Fibroblast of lung (primary cell): ENCODE measurements around the gene NEGR1. TPM values are rescaled to one million over a fixed set of nuclear protein-coding genes. Genes with fewer than 3 reads are reported as not detected.

Source experiments
- DNase-seq, 2 donors: peaks; one replicate each; pipeline versions ENCODE4 v3.0.0 to v3.0.0-alpha.2; 2010; ENCODE audit warnings: low read depth in 2 of 2
- H2AFZ ChIP-seq: 2 replicates; pipeline ENCODE4 v1.5.1; 2012; ENCODE audit warnings: low read length, control low read depth, inconsistent platforms
- H3K27ac ChIP-seq: 2 replicates; pipeline ENCODE4 v1.5.1; 2011; ENCODE audit warnings: low read length, control low read depth; ENCODE audit not compliant: insufficient read depth
- H3K27me3 ChIP-seq: 2 replicates; pipeline ENCODE4 v1.5.1; 2011; ENCODE audit warnings: mild to moderate bottlenecking, low read length; ENCODE audit not compliant: control insufficient read depth, insufficient read depth
- H3K36me3 ChIP-seq: 2 replicates; pipeline ENCODE4 v1.5.1; 2011; ENCODE audit warnings: low read length; ENCODE audit not compliant: control insufficient read depth, insufficient read depth
- H3K4me1 ChIP-seq: 2 replicates; pipeline ENCODE4 v1.5.1; 2011; ENCODE audit warnings: low read length; ENCODE audit not compliant: control insufficient read depth, insufficient read depth; ENCODE audit errors: extremely low read depth
- H3K4me2 ChIP-seq: 2 replicates; pipeline ENCODE4 v1.5.1; 2011; ENCODE audit warnings: low read length, control low read depth; ENCODE audit not compliant: insufficient read depth; ENCODE audit errors: extremely low read depth
- H3K4me3 ChIP-seq, 4 experiments: fragments of 200-600 bp in 1 of 4; sonication (generic) in 1 of 4; replicated peaks in 1 of 4; 2 replicates each; pipeline ENCODE4 v1.5.1; 2011 to 2016; ENCODE audit warnings: low read length in 4 of 4, low read depth in 3 of 4, mild to moderate bottlenecking in 3 of 4, control low read depth in 2 of 4, inconsistent platforms in 1 of 4, mixed read lengths in 1 of 4; ENCODE audit not compliant: insufficient read depth in 1 of 4; ENCODE audit errors: control extremely low read depth in 1 of 4
- H3K79me2 ChIP-seq: 2 replicates; pipeline ENCODE4 v1.5.1; 2012; ENCODE audit warnings: mild to moderate bottlenecking, low read length, inconsistent platforms; ENCODE audit not compliant: control insufficient read depth, insufficient read depth
- H3K9ac ChIP-seq: 2 replicates; pipeline ENCODE4 v1.5.1; 2011; ENCODE audit warnings: mild to moderate bottlenecking, low read length, control low read depth; ENCODE audit not compliant: insufficient read depth
- H3K9me3 ChIP-seq: 2 replicates; pipeline ENCODE4 v1.5.1; 2012; ENCODE audit warnings: low read depth, low read length; ENCODE audit not compliant: control insufficient read depth, insufficient read depth
- H4K20me1 ChIP-seq: 2 replicates; pipeline ENCODE4 v1.5.1; 2011; ENCODE audit warnings: low read length; ENCODE audit not compliant: control insufficient read depth, insufficient read depth; ENCODE audit errors: extremely low read depth
- CTCF ChIP-seq, 2 donors: IDR thresholded peaks in 1 of 2; conservative IDR thresholded peaks in 1 of 2; 1 replicate in 1 of 2; 2 replicates in 1 of 2; pipeline ENCODE4 v1.5.1; 2011 to 2012; ENCODE audit warnings: low read length in 2 of 2, control low read depth in 1 of 2, inconsistent platforms in 1 of 2, low read depth in 1 of 2, mild to moderate bottlenecking in 1 of 2
- EZH2 ChIP-seq: IDR thresholded peaks from 2 replicates; pipeline ENCODE4 v1.5.1; 2012; ENCODE audit warnings: low read length, control low read depth, mild to moderate bottlenecking; ENCODE audit errors: missing control alignments
- polyA plus RNA-seq, 2 donors: library from polyadenylated mRNA; depleted of rRNA in 1 of 2; stranded (reverse) in 1 of 2; unstranded in 1 of 2; fragments of >200 nt; gene quantifications; 2 replicates each; pipeline ENCODE4 v1.2.1, GENCODE V29; 2011 to 2012; ENCODE audit warnings: missing spikeins in 1 of 2
- total RNA-seq: library from RNA; depleted of rRNA; stranded (reverse); fragments of >200 nt; gene quantifications from 2 replicates; pipeline ENCODE4 v1.2.1, GENCODE V29; 2014

Gene NEGR1
- total and polyA plus RNA-seq, 2 donors (not counting 1 experiment from before 2014, with no cell fraction given): 3.1 to 9.4 TPM

- Histone ChIP-seq H3K4me2 (no peak overlapping the region), H3K4me3 (no peak overlapping the region), H3K79me2 (no peaks in the 10 kb centered on the region), H3K9ac (no peak overlapping the region), H3K9me3 (no peaks in the 10 kb centered on the region), H4K20me1 (no peaks in the 10 kb centered on the region), H3K27me3 (no peaks in the 10 kb centered on the region), H3K27ac (no peak overlapping the region), H2AFZ (no peak overlapping the region), H3K36me3 (no peaks in the 10 kb centered on the region), H3K4me1 (no peaks in the 10 kb centered on the region)
- no peak for DNase-seq
- TF ChIP-seq EZH2: no peak
- TF ChIP-seq CTCF (conservative IDR thresholded peaks at IDR 0.05 in 1 of 2, IDR thresholded peaks at IDR 0.05 in 1 of 2; ENCODE audit: low read depth in 1 of 2, low read length in 2 of 2): no peak
Observed at GRCh38 chr1:71916894-71917293, 365.4 kb downstream of the NEGR1 start.

DNA sequence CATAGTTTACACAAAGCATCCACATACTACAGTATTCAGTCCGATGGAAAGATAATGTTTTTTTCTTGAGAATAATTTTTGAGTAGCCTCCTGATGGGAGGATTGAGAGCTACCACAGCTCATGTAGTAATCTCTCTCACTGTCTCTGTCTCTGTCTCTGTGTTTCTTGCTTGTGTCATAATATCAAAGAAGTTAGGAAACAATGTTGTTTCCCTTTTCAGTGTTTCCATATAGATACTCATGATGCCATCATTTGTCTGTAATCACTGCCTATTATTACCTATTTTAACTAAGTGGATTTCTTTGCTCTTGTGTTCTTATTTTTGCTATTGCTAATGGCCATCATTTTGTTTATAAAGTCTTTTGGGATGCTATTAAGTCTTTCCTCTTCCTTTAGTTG is 367.7 kb downstream of the NEGR1 start:
- H3K9me3 ChIP-seq: no peaks in the 10 kb centered on the region
- no peak for TF ChIP-seq CTCF (conservative IDR thresholded peaks at IDR 0.05 in 1 of 2, IDR thresholded peaks at IDR 0.05 in 1 of 2; ENCODE audit: low read depth in 1 of 2, low read length in 2 of 2)
- H3K36me3 ChIP-seq: no peaks in the 10 kb centered on the region

GRCh38 chr1:71908871-71909390 is 373.4 kb downstream of the NEGR1 start:
- H3K79me2 ChIP-seq: no peaks in the 10 kb centered on the region
- no peak overlapping the region for H3K4me2 ChIP-seq
- no peaks in the 10 kb centered on the region for H3K27me3 ChIP-seq
- no peak overlapping the region for H3K9ac ChIP-seq
- H3K4me1 ChIP-seq: no peaks in the 10 kb centered on the region
- H3K4me3 ChIP-seq: no peak overlapping the region
- no peak for DNase-seq
- no peaks in the 10 kb centered on the region for H4K20me1 ChIP-seq
- no peak overlapping the region for H2AFZ ChIP-seq
- no peak overlapping the region for H3K27ac ChIP-seq
- H3K9me3 ChIP-seq: no peaks in the 10 kb centered on the region
- H3K36me3 ChIP-seq: no peaks in the 10 kb centered on the region
- TF ChIP-seq EZH2 (no peak), CTCF (conservative IDR thresholded peaks at IDR 0.05 in 1 of 2, IDR thresholded peaks at IDR 0.05 in 1 of 2; ENCODE audit: low read depth in 1 of 2, low read length in 2 of 2) (no peak)

More for the DNA sequence above, 367.7 kb downstream of the NEGR1 start:
- Histone ChIP-seq H3K27me3 (no peaks in the 10 kb centered on the region), H2AFZ (no peak overlapping the region), H3K4me2 (no peak overlapping the region), H3K27ac (no peak overlapping the region), H3K4me1 (no peaks in the 10 kb centered on the region), H3K4me3 (no peak overlapping the region), H3K9ac (no peak overlapping the region), H4K20me1 (no peaks in the 10 kb centered on the region), H3K79me2 (no peaks in the 10 kb centered on the region)
- no peak for DNase-seq
